ENCODE measurements around the gene HGF. TPM values are rescaled to one million over a fixed set of nuclear protein-coding genes. Genes with fewer than 3 reads are reported as not detected.
A peak's percentile ranks its signal among the peaks of the same experiment; 100 is the strongest.

HGF gene
- total and polyA plus RNA-seq, 8 donors: 0.60 to 10.7 (median 6.6) TPM

DNA sequence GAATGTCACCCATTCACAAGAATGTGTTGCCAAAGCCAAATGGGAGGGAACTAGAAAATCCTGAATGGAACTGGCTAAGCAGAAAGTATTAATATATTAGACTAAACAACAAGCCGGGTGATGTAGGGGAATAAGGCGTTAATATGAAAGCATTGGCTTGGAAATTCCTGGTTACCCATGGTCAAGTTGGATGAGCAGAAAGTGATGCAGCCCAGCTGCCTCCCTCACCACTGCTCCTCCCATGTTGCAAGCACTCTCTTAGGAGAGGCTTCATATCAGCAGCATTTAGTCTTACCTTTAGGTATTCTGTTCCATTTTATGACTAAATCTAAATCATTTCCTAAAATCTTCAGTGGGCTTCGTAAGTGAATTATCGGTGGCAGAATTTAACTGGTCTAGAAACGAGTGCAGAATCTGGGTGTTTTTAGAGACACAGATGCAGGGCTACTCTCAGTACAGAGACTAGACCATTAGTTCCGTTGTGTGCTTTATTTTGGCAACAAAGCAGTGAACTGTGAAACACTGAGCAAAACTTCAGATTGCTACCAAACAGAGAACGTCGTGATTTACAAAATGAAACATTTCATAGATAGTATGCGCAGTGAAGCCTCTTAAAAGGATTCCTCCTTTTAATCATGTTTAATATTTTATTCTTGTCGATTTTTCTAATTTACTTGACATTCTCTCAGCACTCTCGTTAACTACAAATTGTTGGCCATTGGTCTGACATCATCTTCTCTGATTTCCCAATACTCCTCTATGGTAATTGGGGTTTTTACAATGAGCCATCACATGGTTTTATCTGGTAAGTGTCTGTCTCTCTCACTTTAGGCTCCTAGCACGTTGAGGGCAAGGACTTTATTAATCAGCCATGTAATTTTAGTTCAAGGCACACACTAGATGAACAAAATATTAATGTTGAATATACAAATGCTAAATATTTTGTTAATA is 22.0 kb upstream of the HGF start:
- 76 to 81% (median 79%) methylated on average over 12 of the region's 12 CpGs for WGBS, 5 donors
- Histone ChIP-seq H3K4me1 (no peaks in the 10 kb centered on the region), H3K36me3 (no peaks in the 10 kb centered on the region), H3K9me3 (no peaks in the 10 kb centered on the region), H3K4me3 (no peak overlapping the region), H3K27ac (no peak overlapping the region), H3K27me3 (no peaks in the 10 kb centered on the region)
- TF ChIP-seq POLR2A (IDR thresholded peaks at IDR 0.05) (no peak), EP300 (IDR thresholded peaks at IDR 0.05) (no peak), POLR2AphosphoS5 (IDR thresholded peaks at IDR 0.05) (no peak)
- TF ChIP-seq, protein P1, sequence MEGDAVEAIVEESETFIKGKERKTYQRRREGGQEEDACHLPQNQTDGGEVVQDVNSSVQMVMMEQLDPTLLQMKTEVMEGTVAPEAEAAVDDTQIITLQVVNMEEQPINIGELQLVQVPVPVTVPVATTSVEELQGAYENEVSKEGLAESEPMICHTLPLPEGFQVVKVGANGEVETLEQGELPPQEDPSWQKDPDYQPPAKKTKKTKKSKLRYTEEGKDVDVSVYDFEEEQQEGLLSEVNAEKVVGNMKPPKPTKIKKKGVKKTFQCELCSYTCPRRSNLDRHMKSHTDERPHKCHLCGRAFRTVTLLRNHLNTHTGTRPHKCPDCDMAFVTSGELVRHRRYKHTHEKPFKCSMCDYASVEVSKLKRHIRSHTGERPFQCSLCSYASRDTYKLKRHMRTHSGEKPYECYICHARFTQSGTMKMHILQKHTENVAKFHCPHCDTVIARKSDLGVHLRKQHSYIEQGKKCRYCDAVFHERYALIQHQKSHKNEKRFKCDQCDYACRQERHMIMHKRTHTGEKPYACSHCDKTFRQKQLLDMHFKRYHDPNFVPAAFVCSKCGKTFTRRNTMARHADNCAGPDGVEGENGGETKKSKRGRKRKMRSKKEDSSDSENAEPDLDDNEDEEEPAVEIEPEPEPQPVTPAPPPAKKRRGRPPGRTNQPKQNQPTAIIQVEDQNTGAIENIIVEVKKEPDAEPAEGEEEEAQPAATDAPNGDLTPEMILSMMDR (IDR thresholded peaks at IDR 0.05): no peak
- intact Hi-C loops (cut with DNase I; ENCODE audit: low total_unique reads): no loop called here
- DNase-seq: no peak

DNA sequence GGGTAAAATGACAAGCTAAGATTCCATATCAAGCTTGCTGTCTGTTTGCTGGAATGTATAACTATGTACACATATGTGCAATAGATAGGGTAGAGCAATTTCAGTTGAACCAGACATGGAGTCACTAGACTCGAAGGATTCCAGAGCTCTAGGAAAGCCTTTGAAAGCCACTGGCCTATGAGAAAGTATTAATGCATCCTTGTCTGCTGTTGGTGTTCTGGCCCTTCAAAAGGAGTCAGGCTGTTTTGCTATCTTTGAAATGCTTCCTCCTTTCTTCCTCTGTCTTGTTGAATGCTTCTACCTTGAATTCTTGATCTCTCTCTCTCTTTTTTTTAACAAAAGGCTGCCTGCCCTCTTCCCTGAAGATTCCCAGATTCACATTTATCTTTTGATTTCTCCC is 20.8 kb upstream of the HGF start:
- Histone ChIP-seq H3K36me3 (no peaks in the 10 kb centered on the region), H3K27me3 (no peaks in the 10 kb centered on the region), H3K4me3 (no peak overlapping the region), H3K4me1 (no peaks in the 10 kb centered on the region), H3K9me3 (no peaks in the 10 kb centered on the region), H3K27ac (no peak overlapping the region)
- intact Hi-C loops (cut with DNase I; ENCODE audit: low total_unique reads): no loop called here
- WGBS, 5 donors: 67 to 81% (median 80%) methylated on average over 1 of the region's 1 CpG
- DNase-seq: no peak
- no peak for TF ChIP-seq POLR2AphosphoS5 (IDR thresholded peaks at IDR 0.05)
- TF ChIP-seq POLR2A (IDR thresholded peaks at IDR 0.05): no peak
- no peak for TF ChIP-seq EP300 (IDR thresholded peaks at IDR 0.05)
- TF ChIP-seq, protein P1 (IDR thresholded peaks at IDR 0.05): no peak

DNA sequence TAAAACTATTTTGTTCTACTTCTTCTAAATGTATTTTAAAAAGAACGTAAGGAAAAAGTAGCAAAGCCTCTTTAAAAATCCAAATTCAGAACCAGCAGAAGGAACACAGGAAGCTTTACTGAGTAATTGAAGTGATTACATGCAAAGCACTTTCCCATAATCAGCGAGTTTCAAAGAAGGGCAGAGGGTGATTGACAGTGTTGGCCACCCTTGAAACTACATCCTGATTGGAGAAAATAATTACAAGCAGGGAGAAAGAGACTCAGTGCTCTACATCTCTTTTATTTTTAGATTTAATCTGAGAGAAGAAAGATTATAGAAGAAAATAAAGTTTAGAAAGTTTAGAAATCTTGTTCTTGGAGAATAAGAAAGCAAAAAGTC is 20.3 kb upstream of the HGF start:
- no peaks in the 10 kb centered on the region for H3K4me1 ChIP-seq
- no peaks in the 10 kb centered on the region for H3K9me3 ChIP-seq
- no peak for DNase-seq
- no peaks in the 10 kb centered on the region for H3K27me3 ChIP-seq
- no peak overlapping the region for H3K4me3 ChIP-seq
- no peak for TF ChIP-seq POLR2AphosphoS5 (IDR thresholded peaks at IDR 0.05)
- no peak for TF ChIP-seq POLR2A (IDR thresholded peaks at IDR 0.05)
- TF ChIP-seq, protein P1 (IDR thresholded peaks at IDR 0.05): no peak
- TF ChIP-seq EP300 (IDR thresholded peaks at IDR 0.05): no peak
- WGBS, 5 donors: 25 to 47% (median 34%) methylated on average over 2 of the region's 2 CpGs
- no peaks in the 10 kb centered on the region for H3K36me3 ChIP-seq
- intact Hi-C loops (cut with DNase I; ENCODE audit: low total_unique reads): no loop called here
- peak overlapping the region in 1 of 5 donors; percentile 11 for H3K27ac ChIP-seq

DNA sequence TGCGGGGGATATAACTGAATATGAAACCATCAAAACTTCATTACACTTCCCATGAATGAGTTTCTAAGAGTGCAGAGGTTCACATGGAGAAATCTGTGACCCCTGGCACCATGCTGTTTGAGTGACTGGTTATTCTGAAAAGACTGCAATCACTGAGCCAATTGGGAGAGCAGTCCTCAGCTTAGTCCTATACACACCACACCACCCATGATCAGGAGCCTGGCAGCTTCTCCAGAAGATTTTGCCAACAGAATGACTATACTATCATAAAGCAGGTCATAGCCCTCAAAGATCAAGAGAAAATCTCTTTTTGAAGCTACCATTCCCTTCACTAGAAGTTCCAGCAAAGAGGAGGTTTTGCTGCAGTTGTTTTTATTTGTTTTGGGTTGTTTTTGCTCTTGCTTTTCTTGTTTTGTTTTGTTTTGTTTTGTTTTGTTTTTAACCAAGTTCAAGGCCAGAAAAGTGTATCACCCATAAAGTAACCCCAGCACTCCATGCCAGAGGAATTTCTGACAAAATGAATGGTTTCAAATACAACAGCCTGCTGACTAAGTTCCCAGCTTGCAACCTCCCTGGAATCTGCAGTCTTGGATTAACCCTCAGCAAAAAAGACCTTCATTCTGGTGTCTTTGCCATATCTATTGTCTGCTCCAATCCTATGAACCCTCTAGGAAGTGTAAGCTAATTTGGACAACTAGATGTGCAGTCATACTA is 19.7 kb upstream of the HGF start:
- intact Hi-C loops (cut with DNase I; ENCODE audit: low total_unique reads): no loop called here
- no peaks in the 10 kb centered on the region for H3K36me3 ChIP-seq
- DNase-seq: no peak
- no peaks in the 10 kb centered on the region for H3K27me3 ChIP-seq
- peak overlapping the region in 1 of 5 donors; percentile 11 for H3K27ac ChIP-seq
- H3K4me1 ChIP-seq: no peaks in the 10 kb centered on the region
- no peak for TF ChIP-seq EP300 (IDR thresholded peaks at IDR 0.05)
- TF ChIP-seq POLR2AphosphoS5 (IDR thresholded peaks at IDR 0.05): no peak
- TF ChIP-seq, protein P1 (IDR thresholded peaks at IDR 0.05): no peak
- TF ChIP-seq POLR2A (IDR thresholded peaks at IDR 0.05): no peak
- H3K9me3 ChIP-seq: no peaks in the 10 kb centered on the region
- WGBS, 5 donors: 97 to 100% (median 100%) methylated on average over 1 of the region's 1 CpG
- H3K4me3 ChIP-seq: no peak overlapping the region

Data from stomach (tissue), 9 donors.